Fibroblast of peridontal ligament (primary cell): Measurements from ENCODE around the gene PI4KB.
A peak's percentile ranks its signal among the peaks of the same experiment; 100 is the strongest.
"Not testable (repeated sequence)": the region's sequence is repeated elsewhere in the genome, so short reads cannot be mapped to it uniquely, and the experiment has no call there.

Source experiments
- DNase-seq: peaks from one replicate; pipeline ENCODE4 v3.0.0-alpha.2; 2010; ENCODE audit errors: extremely low read depth

PI4KB gene

DNA sequence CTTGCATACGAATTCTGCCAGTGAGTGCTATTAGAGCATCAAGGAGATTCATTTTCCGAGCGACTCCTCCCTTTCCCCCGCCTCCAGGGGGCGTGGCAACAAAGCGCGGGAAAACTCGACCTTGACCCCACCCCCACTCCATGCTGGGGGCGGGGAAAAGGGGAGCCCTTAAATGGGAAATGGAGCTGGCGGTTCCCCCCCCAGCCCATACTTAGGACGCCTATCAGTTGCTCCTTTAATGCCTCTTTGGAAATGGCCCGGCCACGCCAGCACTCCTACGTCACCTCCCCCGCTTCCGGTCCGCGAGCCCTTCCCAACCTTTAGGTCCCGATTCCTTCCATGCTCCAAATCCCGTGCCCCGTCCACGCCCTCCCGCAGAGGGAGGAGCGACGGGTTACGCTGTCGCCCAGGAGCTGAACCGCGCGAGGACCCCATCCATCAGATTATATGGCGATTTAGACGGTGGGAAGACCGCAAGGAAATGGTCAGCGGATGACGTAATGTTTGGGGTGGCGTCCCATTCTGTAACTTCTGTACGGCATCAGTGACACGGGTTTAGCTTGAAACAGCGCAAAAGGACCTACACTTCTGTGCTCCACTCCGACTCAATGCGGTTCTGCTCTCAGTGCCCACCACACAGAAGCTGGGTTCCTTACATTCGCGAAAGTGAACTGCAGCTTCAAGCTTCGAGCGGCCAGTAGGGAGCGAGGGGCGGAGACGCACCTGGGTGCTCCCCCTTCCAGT lies 45.8 kb downstream of the PI4KB start:
- peak; percentile 98 for DNase-seq

GRCh38 chr1:151277249-151277648 lies 50.0 kb downstream of the PI4KB start:
- no peak for DNase-seq

GRCh38 chr1:151275341-151275740 lies 51.9 kb downstream of the PI4KB start:
- DNase-seq, result not testable (repeated sequence)

- no peak for DNase-seq
Measured at GRCh38 chr1:151273924-151274466, 53.2 kb downstream of the PI4KB start.

DNA sequence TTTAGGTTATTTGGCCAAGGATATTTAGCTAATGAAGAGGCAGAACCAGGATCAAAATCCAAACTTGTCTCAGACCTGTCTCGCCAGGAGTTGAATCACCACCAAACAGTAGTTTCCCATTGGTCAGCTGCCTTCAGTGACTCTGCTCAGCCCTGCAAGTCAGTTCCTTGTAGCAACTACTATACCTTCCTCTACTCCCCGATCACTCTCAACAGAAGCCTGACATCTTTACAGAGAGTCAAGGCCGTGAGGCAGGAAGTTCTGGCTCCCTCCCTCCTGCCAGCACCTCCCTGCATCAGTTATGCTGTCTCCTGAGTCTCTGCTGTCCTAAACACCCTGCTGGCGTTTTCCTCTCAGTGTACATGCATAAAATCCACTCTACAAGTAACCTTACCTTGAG lies 59.5 kb downstream of the PI4KB start:
- DNase-seq, result no peak

- no peak for DNase-seq
Measured at GRCh38 chr1:151266821-151267220, 60.4 kb downstream of the PI4KB start.

DNA sequence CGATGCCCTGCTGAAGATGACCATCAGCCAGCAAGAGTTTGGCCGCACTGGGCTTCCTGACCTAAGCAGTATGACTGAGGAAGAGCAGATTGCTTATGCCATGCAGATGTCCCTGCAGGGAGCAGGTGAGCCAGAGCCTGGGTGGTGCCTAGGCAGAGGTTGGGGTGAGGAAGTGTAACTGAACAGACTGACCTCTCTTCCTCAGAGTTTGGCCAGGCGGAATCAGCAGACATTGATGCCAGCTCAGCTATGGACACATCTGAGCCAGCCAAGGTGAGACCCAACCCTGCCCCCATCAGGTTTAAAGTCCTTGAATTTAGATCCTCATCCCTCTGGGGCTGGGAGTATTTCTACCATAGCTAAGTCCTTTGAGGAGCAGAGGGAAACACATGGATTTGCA lies 60.9 kb downstream of the PI4KB start:
- no peak for DNase-seq

GRCh38 chr1:151265446-151266236 lies 61.6 kb downstream of the PI4KB start:
- no peak for DNase-seq

- no peak for DNase-seq
Measured at GRCh38 chr1:151259351-151259750, 67.9 kb downstream of the PI4KB start.

GRCh38 chr1:151255381-151255780 lies 71.8 kb downstream of the PI4KB start:
- peak; percentile 15 for DNase-seq

DNA sequence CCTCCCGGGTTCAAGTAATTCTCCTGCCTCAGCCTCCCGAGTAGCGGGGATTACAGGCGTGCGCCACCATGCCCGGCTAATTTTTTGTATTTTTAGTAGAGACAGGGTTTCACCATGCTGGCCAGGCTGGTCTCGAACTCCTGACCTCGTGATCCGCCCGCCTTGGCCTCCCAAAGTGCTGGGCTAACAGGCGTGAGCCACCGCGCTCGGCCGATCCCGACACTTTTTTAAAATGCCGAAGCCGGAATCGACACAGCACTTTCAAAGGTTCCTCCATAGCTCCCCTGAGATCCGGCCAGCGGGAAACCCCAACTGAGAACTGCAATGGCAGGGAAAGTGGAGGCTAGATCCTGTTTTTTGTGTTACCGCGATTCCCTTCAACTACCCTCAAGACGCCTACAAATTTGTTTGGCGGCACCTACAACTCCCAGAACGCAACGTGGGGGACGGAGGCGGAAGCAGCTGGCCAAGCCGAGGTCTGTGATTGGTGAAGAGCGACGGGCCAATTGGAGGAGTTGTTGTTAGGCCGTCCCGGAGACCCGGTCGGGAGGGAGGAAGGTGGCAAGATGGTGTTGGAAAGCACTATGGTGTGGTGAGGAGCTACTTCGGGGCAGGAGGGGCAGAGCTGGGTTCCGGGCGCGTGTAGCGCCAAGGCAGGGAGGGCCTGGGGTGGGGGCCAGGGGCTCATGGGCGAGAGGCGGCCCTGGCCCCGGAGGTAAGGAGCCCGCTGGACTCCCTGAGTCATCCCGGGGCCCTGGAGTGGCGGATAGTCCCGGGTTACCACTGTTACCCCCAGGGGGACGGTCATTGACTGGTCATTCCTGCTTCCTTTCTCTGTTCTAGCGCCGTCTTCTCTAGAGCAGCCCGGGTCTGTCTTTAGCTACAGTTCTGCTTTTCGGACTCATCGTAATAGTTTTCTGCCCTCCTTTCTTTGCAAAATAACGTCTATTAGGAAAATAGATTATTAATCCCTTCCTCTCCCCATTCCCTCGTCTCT lies 72.7 kb downstream of the PI4KB start, which contains the start of gene PSMD4:
Gene PSMD4, plus strand, starts transcription at position 518 of the 997 bp plus-strand sequence. Its CDS starts 49 bp downstream, at position 567.
- peak; percentile 97 for DNase-seq

DNA sequence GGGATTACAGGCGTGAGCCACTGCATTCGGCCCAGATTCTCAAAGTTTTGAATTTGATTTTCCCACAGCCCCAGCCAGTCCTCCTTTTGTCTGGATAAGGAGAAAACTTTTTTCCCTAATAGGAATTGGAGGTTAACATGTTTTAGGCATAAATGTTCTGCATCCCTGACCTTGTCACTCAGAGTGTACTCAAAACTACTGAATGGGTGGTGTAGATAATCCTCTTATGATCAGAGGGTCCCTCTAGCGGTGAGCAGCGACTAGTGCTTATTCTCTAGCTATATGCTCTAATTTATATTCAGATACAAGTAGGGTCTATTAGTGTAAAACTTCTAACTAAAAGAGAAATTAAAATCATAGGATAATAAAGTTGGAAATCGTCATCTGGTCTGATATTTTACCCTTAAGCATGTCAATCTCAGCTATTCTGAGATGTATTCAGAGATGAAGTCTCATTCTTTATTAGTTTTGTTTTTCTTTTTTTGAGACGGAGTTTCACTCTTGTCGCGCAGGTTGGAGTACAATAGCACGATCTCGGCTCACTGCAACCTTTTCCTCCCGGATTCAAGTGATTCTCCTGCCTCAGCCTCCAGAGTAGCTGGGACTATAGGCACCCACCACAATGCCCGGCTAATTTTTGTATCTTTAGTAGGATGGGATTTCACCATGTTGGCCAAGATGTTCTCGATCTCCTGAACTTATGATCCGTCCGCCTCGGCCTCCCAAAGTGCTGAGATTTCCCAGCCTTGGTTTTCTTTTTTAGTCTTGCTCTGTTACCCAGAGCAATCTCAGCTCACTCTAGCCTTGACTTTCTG lies 75.4 kb downstream of the PI4KB start:
- peak; percentile 87 for DNase-seq

DNA sequence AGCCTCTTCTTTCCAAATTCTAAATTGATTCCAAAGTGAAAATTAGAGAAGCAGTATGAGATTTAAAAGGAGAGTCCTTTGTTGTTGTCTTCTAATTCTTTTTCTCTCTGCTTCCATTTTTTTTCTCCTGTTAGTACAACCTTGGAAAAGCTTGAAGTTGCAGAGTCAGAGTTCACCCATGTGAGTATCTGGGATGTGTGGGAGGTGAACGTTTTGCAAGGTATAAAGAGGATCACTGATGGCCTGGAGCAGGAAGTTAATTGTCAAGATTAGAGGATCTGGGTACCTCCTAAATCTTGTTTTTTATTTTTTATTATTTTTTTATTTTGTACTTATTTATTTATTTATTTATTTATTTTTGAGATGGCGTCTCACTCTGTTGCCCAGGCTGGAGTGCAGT lies 80.4 kb downstream of the PI4KB start:
- DNase-seq, result no peak

DNA sequence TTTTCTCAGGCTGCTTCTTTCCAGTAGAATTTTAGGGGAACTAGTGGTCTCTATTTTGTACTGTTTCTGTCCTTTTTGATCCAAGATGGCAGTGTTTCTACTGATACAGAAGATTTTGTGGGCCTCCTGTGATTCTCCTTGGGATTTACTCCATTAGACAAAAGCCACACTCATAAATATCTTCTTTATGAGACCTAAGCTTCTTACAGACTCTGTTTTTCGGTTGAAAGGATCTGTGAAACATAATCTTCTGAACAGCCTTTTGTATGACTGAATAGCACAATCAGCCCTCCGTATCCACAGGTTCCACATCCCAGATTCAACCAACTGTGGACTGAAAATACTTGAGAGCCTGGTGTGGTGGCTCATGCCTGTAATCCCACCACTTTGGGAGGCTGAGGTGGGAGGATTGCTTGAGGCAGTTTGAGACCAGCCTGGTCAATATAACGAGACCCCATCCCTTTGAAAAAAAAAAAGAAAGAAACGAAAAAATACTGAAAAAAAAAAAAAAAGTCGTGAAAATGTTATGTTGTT lies 83.5 kb downstream of the PI4KB start:
- DNase-seq, result no peak

DNA sequence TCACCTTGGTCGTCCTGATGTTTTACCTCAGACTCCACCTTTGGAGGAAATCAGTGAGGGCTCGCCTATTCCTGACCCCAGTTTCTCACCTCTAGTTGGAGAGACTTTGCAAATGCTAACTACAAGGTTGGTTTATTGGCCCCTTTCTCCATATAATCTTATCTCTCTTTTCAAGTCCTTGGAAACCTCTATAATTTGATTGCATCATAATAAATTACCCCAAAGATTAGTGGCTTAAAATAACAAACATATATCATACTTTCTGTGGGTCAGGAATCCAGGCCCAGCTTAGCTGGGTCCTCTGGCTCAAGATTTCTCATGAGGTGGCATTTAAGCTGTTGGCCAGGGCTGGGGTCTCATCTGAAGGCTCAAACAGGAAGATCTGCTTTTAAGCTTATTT lies 84.8 kb downstream of the PI4KB start:
- DNase-seq, result no peak
